Astrocyte of the spinal cord (primary cell): ENCODE data around the gene PHC3.

Experiments
- DNase-seq: peaks from one replicate; pipeline ENCODE4 v3.0.0; 2011; ENCODE audit warnings: low read depth, low spot score
- H3K4me3 ChIP-seq: 2 replicates; pipeline ENCODE4 v1.5.1; 2011; ENCODE audit warnings: low read depth, mild to moderate bottlenecking, low read length, moderate library complexity
- in situ Hi-C: cut with HindIII; loops from 2 replicates; pipeline ENCODE4 v1.10.0; 2017; ENCODE audit warnings: low sequenced_read_pairs
- TF ChIP-seq, protein P1 (sequence below): IDR thresholded peaks from 2 replicates; pipeline ENCODE4 v1.5.1; 2012; ENCODE audit warnings: low read depth, mild to moderate bottlenecking, low read length, inconsistent platforms

PHC3 gene

DNA sequence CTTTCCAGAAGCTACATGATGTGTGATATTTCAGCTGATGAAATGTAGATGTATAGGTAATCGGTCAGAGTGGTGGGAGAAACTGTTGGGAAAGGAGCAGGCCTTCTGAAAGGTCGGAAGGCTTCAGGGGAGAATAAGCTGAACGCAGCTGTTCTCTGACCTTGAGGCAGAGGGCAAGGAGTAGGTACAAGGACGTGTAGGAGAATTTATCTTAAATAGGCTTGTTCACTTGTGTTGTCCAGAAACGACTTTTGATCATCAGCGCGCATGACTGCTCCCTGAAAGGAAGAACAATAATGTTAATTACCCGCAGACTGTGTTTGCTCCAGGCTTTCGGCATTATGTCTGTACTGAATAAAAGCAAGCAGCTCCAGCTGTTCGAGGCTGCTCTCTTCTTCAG, 104.2 kb downstream of the PHC3 start:
- in situ Hi-C loops = no loop called here
- DNase-seq = no peak
- no peak overlapping the region for H3K4me3 ChIP-seq
- TF ChIP-seq, protein P1, sequence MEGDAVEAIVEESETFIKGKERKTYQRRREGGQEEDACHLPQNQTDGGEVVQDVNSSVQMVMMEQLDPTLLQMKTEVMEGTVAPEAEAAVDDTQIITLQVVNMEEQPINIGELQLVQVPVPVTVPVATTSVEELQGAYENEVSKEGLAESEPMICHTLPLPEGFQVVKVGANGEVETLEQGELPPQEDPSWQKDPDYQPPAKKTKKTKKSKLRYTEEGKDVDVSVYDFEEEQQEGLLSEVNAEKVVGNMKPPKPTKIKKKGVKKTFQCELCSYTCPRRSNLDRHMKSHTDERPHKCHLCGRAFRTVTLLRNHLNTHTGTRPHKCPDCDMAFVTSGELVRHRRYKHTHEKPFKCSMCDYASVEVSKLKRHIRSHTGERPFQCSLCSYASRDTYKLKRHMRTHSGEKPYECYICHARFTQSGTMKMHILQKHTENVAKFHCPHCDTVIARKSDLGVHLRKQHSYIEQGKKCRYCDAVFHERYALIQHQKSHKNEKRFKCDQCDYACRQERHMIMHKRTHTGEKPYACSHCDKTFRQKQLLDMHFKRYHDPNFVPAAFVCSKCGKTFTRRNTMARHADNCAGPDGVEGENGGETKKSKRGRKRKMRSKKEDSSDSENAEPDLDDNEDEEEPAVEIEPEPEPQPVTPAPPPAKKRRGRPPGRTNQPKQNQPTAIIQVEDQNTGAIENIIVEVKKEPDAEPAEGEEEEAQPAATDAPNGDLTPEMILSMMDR = no peak

DNA sequence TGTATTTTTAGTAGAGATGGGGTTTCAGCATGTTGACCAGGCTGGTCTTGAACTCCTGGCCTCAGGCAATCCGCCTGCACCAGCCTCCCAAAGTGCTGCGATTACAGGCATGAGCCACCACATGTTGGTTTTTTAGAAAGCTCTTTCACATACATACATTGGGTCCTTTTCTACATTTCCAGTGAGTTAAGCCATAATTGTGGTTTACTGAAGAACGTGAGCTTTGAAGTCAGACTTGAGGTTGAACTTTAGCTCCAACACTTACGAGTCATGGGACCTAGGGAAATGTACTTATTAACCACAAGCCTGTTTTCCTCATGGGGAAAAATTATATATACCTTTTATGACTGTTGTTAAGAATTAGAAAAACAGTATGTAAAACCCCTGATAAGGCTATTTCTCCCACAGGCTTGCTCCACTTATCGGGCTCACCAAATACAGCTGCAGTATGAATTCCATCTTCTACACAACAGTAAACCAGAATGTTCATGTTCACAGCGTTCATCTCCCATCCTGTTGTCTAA, 104.8 kb downstream of the PHC3 start:
- in situ Hi-C loops = no loop called here
- no peak overlapping the region for H3K4me3 ChIP-seq
- DNase-seq = peak; percentile 67
- TF ChIP-seq, protein P1 = no peak

DNA sequence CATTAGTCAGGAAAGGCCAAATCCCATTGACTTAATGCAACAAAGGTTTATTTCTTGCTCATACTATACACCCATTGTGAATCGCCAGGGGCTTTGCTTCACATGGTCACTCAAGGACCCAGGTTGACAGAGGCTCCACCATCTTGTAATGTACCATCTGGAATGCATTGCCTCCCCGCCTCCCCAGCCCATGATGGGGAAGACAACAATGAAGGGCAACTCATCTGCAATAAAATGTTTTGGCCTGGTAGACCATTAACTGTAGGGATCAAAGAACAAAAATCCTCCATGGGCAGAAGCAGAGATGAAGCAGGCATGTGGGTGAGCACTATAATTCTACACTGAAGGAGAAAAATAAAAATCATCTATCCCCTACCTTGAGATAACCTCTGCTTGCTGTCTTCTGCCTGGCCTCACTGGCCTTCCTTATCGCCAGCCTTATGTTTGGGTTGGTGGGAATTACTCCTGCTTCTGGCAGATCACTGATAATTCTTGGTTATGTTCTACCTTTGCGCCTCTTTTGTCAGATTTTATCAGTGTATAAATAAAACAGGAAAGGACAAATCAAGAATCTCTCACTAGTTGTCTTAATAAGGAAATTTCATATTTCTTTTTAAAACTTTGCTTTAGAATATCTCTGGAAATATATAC, 106.0 kb downstream of the PHC3 start:
- DNase-seq = no peak
- TF ChIP-seq, protein P1 = no peak
- H3K4me3 ChIP-seq = no peak overlapping the region
- in situ Hi-C loops = no loop called here

DNA sequence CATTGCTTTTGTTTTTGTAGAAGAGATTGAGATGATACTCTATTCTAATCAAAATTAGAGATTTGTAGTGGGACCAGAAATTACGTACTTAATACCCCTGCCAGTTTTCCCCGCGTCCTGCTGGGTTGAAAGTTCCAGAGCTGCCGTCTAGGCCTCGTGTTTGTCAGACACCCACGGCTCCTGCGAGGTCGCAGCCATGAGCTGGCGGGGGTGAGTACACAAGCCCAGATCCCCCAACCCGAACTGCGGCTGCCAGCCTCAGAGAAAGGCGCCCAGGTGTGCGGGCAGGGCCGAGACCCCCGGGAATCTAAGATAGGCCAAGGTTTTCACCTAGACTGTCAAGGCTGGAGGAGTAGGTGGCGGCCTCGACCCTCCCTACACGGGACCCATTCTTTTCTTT, 117.4 kb downstream of the PHC3 start:
- TF ChIP-seq, protein P1 = no peak
- no peak overlapping the region for H3K4me3 ChIP-seq
- DNase-seq = no peak
- in situ Hi-C loops = no loop called here

DNA sequence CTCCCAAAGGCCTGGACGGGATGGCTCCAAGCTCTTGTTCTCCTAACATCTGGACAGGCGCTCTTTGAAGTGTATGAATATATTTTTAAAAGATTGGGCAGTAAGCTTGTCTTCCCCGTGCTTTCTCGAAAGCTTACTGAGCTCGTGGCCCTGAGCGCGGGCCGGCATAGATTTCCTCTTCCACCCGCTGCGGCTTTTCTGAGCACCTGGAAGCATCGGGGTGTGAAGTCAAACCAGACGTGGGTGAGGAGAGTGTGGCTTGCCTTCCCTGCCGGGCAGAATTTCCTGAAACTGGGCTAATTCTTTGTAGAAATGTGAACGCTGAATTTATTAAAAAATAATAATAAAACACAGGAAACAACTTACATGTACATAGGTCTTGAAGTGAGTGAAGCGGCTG, 117.8 kb downstream of the PHC3 start:
- no peak for DNase-seq
- TF ChIP-seq, protein P1 = no peak
- H3K4me3 ChIP-seq = no peak overlapping the region
- in situ Hi-C loops = no loop called here

DNA sequence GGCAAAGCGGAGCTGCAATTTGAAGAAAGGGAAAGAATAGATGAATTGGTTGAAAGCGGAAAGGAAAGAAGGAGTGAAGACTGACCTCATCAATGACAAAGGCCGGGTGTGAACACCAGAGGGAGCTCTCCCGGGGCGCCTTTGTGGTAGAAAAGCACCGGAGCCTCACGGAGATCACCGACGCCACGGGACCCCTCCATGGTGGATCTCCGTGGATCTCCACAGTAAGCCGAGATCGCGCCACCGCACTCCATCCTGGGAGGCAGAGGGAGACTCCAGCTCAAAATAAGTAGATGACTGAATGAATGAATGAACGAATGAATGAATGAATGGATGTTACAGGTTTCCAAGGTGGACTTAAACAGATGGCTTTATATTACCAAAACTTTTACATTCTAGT, 118.8 kb downstream of the PHC3 start:
- no peak for DNase-seq
- in situ Hi-C loops = no loop called here
- TF ChIP-seq, protein P1 = peak; percentile 15
- H3K4me3 ChIP-seq = no peak overlapping the region

DNA sequence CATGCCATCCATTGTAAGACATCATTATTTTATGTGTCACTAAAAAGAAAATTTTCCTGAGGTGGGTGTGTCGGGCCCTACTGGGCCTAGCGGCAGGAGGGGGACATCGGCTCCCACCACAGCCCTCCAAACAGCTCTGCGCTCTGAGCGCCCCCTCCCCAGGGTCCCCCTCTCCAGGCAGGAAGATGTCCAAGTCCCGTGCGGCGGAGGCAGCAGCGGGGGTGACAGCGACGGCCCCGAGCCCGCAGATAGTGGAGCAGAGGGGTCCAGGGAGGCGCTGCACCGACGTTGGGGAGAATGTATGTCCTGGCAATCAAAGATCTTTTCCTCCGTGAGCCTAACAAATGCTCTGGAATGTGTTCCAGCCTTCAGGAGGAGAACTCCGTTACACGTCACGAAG, 119.5 kb downstream of the PHC3 start:
- in situ Hi-C loops = no loop called here

More for the DNA sequence above, 119.5 kb downstream of the PHC3 start:
- H3K4me3 ChIP-seq = no peak overlapping the region
- TF ChIP-seq, protein P1 = no peak
- DNase-seq = no peak
